ENCODE measurements around the gene CEBPZOS.

The CEBPZOS gene

DNA sequence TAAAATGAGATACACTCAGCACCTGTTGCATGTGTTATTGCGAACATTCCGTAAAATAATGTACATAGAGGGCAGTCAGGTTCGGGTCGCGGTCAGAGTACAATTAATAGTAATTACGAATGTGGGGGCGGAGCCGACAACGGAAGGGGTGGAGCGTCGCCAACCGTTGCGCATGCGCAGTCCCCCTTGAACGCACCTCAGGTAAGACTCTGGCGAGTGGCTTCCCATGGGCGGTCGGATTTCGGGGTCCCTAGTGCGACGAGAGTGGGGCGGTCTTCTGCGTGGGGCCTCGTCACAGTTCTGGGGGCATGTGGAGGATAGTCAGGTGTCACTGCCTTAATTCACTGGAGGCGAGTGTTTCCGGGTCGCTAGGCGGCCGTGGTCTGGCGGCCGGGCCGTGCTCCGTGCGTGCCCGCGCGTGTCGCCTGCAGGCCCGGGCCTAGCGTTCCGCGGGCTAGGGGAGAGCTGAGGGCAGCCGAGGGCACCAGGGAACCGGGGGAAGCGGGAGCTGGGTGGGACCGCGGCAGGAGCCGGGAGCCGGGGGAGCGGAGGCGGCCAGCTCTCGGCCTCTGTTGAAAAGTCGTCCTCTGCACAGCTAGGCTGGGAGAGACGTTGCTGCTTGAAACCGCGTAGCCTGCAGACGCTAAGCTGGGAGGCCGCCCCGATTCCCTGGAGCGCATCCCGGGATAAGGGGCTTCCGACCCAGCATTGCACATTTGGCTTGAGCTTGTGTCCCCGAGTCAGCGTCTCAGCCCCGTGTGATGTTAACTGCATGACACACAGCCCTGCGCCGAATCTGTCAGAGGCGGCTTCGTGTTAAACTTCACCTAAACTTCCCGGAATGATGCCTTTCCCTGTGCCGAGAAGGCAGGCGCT is at the start of gene CEBPZOS:
Gene CEBPZOS, plus strand, starts transcription at position 177 of the 876 bp plus-strand sequence. CDS start 3,209 bp downstream, outside the sequence.
- DNase-seq (ENCODE audit: low read depth in 2 of 2): peak; percentile 39 to 43

DNA sequence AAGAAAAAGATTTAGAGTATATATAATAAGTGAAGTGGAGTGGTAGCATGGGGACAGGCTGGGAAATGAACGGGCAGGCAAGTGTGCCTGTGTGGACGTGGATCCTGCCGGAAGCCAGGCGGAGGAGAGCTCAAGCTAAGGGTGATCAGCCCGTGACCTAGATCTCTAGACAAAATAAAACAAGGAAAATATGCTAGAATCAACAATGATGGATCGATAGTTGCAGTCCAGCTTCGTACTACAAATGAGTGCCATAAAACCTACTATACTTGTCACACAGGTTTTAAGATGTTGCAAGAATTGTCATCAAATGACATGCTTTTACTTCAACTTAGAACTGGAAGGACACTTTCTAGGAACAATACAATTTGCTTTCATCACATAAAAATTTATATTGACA is 48.0 kb upstream of the CEBPZOS start:
- no peak for DNase-seq (ENCODE audit: low read depth in 2 of 2)

DNA sequence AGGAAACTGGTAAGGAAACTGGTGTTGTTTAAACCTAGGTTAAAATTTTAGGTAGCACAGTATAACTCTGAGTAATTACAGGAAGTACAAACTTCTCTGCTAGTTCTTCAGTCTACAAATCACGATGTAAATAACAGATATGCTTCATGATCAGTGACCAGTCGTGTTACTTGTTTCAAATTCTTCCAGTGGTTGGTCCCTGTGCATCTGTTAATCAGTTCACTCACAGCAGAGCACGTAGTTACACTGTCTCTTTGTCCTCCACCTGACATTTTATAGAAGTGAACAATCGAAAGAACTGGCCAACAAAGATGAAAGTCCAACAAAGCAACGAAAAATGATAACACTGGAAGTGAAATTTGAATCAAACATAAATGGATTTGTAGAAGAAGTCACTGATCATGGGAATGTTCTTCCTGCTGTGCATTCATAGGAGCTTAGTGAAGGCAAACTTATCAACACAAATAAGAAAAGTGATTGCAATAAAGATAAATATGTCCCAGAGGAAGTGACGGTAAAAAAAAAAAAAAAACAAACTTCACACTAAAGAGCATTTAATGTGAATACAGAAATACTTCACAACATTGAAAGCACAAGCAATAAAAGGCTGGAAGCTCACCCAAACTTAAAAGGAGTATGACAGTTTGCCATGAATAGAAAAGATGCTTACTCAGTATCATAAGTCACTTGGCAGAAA is 46.5 kb upstream of the CEBPZOS start:
- no peak for DNase-seq (ENCODE audit: low read depth in 2 of 2)

- DNase-seq (ENCODE audit: low read depth in 2 of 2): no peak
Measured at GRCh38 chr2:37153224-37153623, 43.1 kb upstream of the CEBPZOS start.

GRCh38 chr2:37154785-37155184 is 41.5 kb upstream of the CEBPZOS start:
- DNase-seq (ENCODE audit: low read depth in 2 of 2): no peak

DNA sequence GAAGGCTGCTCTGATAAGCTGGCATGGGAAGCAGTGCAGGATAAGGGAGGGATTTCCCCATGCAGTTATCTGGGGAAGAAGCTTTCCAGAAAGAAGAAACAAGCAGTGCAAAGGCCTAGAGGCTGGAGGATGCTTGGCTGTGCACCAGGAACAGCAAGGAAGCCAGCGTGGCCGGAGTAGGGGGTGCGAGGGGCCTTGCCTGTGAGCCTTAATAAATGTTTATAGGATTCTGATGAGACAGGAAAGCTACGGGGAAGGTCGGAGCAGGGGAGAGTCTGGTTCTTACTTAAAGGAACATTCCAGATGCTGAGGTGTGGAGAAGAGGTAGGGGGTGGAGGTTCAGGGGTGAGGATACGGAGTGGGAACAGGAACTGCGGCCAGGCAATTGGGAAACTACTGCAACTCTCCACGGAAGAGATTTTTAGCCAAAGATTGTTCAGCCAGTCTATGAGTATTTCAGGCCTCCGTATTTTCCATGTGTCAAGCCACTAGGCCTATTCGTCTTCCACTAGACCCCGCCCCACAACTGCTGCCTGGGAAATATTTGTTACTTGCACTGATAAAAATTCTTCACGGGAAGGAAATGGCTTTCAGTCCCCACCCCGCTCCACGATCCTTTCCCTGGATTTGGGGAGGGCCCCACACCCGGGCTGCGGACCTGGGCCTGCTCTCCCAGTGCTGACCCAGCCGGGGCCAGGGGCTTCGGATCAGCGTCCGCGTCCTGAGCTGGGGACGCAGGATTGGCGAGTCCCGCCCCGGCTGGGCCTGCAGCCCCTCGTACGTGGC is 40.0 kb upstream of the CEBPZOS start:
- DNase-seq (ENCODE audit: low read depth in 2 of 2): no peak

DNA sequence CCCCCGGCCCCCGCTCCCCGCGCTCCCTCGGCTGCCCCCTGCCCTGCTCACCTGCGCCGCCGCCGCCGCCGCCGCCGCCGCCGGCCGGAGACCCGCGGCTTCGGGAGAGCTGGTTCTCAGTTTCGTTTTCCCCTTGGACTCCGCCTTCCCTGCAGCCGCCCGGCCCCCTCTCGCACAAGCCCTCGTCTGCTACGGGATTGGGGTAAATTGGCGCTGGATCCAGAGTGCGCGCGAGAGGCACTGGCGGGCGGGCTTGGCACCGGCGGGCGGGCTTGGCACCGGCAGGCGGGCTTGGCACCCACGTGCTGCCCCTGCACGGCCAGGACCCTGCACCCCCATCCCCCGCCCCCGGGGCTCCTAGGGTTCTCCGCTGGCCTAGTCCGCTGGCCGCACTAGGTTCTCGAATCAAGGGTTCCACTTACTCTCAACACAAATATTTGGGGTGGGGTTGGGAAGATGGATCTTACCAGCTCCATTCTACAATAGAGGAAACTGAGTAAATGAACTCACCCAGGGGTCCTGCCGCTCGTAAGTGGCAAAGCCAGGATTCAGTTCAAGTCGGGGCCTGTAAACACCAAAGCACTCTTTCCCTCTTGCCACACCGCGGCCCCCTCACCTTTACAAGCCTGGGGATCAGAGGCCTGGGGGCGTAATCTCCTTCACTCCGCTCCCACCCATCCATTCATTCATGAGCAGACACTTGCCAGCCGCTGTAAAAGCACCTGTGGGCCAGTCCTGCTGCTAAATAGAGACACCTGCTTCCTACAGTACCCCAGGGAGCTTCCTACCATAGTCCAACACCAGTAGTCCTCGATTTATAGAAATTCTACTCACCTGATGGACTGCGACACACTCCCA is 39.2 kb upstream of the CEBPZOS start, which contains the start of gene EIF2AK2:
Gene EIF2AK2, minus strand, starts transcription at position 124 of the 858 bp plus-strand sequence. CDS start 9,174 bp downstream, outside the sequence.
- DNase-seq (ENCODE audit: low read depth in 2 of 2): peak; percentile 48 to 49

DNA sequence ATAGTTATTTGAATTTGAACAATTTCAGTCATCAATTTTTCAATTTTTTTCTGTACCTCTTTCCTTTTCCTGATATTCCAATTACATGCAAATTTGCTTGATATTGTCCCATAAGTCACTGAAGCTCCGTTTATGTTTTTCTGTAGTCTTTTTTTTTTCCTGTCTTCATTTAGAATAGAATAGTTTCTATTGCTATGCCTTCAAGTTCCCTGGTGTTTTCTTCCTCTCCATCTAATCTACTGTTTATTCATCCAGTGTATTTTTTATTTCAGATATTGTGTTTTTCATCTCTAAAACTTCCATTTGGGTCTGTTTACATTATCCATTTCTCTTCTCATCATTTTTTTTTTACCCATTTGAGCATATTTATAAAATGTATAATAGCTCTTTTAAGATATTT is 31.5 kb upstream of the CEBPZOS start:
- no peak for DNase-seq (ENCODE audit: low read depth in 2 of 2)

DNA sequence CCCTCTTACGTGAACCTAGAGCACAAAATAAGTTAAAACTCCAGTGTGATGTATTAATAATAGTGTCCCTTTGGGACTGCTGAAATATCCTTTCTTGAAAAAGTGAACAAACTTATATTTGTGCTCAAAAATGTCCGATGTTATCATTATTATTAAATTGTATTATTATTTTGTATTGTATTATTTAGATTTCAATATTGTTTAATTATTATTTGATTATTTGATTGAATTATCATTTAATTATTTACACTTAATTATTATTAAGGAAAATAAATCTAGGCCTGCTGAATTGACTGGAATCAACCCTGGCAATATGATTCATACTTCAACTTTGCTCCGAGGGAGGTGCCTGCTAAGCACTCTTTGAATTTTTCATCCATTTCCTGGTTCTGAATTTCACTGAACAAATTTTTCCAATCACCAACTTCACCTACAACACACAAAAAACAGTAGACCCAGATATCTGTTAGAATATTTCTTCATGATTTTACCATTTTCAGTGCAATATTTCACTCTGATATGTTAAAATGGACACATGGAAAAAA is 28.6 kb upstream of the CEBPZOS start:
- no peak for DNase-seq (ENCODE audit: low read depth in 2 of 2)

- DNase-seq (ENCODE audit: low read depth in 2 of 2): no peak
Measured at GRCh38 chr2:37168217-37168981, 27.9 kb upstream of the CEBPZOS start.

DNA sequence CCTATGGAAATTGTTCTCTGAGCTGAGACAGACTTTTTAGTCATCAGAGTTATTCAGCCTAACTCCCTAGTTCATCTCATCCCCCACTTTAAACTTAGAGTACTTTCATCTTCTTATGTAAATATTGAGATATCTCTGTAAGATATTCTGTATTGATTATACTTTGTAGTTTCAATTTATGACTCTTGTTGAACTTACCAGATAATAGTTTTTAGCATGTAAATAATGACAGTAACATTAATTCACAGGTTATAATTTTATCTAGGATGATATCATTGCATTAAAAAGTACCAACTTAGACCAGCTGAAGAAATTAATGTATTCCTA is 24.7 kb upstream of the CEBPZOS start:
- DNase-seq (ENCODE audit: low read depth in 2 of 2): no peak

GRCh38 chr2:37173741-37174140 is 22.6 kb upstream of the CEBPZOS start:
- DNase-seq (ENCODE audit: low read depth in 2 of 2): no peak

GRCh38 chr2:37180006-37180639 is 16.2 kb upstream of the CEBPZOS start:
- no peak for DNase-seq (ENCODE audit: low read depth in 2 of 2)

- DNase-seq (ENCODE audit: low read depth in 2 of 2): no peak
Measured at GRCh38 chr2:37180640-37181039, 15.7 kb upstream of the CEBPZOS start.

DNA sequence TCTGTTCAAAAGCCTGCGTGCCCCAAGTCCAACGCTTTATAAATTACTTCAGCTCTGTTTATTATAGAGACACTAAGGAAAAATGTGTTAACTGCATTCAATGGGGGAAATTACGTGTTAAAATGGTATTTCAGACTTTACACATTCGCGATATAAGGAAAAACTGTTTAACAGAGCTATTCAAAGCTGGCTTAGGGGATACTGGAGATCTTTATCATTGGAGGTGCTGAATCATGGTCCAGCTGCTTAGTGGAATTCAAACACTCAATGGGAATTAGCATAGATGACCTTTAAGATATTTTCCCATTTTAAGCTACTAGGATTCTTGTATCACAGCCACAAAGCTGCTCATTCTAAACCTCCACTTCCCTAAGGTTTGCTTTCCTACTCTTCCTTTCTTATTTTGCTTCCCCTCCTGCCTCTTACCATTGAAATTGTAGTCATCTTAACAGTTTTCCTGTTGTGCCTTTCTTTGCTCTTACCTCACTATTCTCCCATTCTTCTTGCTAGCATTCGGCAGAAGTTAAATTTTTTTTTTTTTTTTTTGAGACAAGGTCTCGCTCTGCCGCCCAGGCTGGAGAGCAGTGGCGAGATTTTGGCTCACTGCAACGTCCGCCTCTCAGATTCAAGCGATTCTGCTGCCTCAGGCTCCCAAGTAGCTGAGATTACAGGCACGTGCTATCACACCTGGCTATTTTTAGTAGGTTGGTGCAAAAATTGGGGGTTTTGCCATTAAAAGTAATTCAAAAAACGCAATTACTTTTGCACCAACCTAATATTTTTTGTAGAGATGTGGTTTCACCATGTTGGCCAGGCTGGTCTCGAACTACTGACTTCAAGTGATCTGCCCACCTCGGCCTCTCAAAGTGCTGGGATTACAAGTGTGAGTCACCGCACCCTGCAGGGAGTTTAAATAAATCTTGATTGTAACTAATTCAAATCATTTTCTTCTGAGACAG is 14.3 kb upstream of the CEBPZOS start:
- peak in 1 of 2 experiments; percentile 10 for DNase-seq (ENCODE audit: low read depth in 2 of 2)

- no peak for DNase-seq (ENCODE audit: low read depth in 2 of 2)
Measured at GRCh38 chr2:37188570-37188969, 7.7 kb upstream of the CEBPZOS start, which contains the start of gene SULT6B1. Gene SULT6B1, minus strand, starts transcription at chr2:37188670. Its CDS starts 30 bp downstream, at chr2:37188640.

DNA sequence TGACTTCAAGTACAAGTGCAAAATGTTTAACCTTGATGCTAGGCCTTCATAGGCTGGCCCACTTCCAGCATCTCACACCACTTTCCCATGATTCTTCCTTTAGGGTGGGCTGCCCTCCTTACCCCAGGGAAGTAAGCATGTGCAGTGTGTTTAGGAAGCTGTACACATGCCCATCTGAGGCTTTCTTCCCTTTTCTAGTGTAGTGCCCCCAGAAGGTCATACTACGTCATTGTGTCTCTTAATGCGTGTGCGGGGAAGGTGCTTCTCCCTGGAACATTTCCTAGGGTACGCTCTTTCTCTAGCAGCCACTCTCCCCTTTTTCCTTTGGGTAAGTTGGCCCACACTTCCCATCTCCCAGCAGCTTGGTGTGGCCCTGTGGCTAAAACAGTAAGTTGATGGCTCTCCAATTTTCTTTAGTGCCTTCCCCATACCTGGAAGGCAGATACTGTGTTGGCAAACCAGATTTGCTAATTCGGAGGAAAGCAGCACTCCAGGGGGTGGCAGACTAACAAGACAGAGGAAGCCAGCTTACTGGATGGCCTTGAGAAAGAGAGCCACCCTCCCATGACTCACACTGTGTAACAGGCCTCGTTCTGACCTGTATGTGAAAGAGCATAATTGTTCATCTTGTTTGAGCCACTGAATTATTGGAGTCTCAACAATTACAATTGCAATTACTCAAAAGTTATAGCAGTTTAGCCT is 6.7 kb upstream of the CEBPZOS start:
- peak in 1 of 2 experiments; percentile 25 for DNase-seq (ENCODE audit: low read depth in 2 of 2)

DNA sequence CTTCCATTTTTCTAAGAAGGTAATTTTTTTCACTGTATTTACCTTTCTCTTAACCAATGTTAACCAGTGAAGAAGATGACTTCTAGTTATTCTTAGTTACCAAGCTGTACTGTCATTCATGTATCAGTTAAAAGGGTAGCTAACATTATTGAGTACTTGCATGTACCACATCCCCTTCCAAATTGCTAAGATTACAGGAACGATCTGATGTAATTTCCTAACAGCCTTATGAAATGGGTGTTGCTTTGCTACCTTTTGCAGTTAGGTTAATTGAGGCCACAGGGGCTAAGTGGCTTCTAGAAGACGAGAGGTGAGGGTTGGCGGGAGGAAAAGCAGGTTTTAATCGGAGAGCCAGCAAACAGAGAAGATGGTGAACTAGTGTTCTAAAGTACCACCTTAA is 6.0 kb upstream of the CEBPZOS start:
- no peak for DNase-seq (ENCODE audit: low read depth in 2 of 2)
